ENCODE data around the gene CACNG3.

The CACNG3 gene

DNA sequence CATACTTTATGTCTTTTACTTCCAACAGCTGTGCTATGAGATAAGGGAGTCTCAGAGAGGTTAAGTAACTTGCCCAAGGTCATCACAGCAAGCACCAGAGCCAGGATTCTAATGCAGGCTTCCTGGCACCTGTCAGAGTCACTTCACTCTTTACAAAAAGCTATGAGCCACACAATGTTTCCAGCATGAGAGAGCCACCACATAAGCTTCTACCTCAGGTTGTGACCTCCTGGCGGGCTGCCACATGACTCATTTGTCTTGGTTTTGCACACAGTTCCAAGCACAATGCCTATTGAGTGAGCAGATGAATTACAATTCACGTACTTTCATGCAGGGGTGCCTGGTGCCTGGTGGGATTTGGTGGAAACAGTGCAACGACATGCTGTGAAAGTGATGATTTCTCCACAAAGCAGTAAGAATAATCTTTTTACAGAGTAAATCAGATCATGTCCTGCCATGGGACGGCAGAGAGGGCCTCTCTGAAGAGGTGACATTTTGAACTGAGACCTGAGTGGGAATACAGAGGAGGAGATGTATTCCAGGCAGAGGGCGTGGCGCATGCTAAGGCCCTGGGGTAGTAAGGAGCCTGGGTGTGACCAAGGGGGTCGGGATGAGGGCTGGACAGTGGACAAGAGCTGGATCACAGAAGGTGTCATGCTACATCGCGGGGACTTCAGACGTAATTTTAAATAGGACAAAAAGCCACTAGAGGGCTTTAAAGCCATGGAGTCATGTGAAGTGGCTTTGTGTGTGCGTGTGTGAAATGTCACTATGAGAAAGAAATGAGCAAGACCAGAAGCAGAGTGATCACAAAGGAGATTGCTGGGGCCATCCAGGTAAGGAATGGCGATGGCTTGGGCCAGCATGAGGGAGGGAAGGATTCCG is 53.4 kb downstream of the CACNG3 start:
- Histone ChIP-seq H3K27me3 (ENCODE audit: low read depth, low read length) (no peaks in the 10 kb centered on the region), H3K4me1 (ENCODE audit: control insufficient read depth in 1 of 2, insufficient read depth in 2 of 2, low read length in 2 of 2) (no peaks in the 10 kb centered on the region), H3K9me3 (ENCODE audit: control insufficient read depth in 1 of 2, low read length in 2 of 2) (no peaks in the 10 kb centered on the region)

DNA sequence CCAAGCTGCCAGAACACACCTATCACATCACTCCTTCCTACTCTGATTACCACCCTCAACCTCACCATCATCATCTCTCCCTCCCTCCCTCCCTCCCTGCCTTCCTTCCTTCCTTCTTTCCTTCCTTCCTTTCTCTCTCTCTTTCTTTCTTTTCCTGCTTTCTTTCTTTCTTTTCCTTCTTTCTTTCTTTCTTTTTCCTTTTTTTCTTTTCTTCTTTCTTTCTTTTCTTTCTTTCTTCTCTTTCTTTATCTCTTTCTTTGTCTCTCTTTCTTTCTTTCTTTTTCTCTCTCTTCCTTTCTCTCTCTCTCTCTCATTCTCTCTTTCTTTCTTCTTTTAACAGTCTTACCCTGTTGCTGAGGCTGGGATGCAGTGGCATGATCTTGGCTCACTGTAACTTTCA is 59.2 kb downstream of the CACNG3 start:
- Histone ChIP-seq H3K4me1 (ENCODE audit: control insufficient read depth in 1 of 2, insufficient read depth in 2 of 2, low read length in 2 of 2) (no peaks in the 10 kb centered on the region), H3K27ac (ENCODE audit: low read length) (no peak overlapping the region), H3K36me3 (ENCODE audit: control insufficient read depth in 1 of 2, insufficient read depth in 2 of 2, low read length in 2 of 2) (no peaks in the 10 kb centered on the region), H3K4me3 (ENCODE audit: low read depth in 1 of 2, low read length in 2 of 2) (no peak overlapping the region), H3K9me3 (ENCODE audit: control insufficient read depth in 1 of 2, low read length in 2 of 2) (no peaks in the 10 kb centered on the region), H3K27me3 (ENCODE audit: low read depth, low read length) (no peaks in the 10 kb centered on the region)

More for the DNA sequence above, 53.4 kb downstream of the CACNG3 start:
- no peak overlapping the region for H3K4me3 ChIP-seq (ENCODE audit: low read depth in 1 of 2, low read length in 2 of 2)
- H3K27ac ChIP-seq (ENCODE audit: low read length) = no peak overlapping the region
- no peaks in the 10 kb centered on the region for H3K36me3 ChIP-seq (ENCODE audit: control insufficient read depth in 1 of 2, insufficient read depth in 2 of 2, low read length in 2 of 2)

DNA sequence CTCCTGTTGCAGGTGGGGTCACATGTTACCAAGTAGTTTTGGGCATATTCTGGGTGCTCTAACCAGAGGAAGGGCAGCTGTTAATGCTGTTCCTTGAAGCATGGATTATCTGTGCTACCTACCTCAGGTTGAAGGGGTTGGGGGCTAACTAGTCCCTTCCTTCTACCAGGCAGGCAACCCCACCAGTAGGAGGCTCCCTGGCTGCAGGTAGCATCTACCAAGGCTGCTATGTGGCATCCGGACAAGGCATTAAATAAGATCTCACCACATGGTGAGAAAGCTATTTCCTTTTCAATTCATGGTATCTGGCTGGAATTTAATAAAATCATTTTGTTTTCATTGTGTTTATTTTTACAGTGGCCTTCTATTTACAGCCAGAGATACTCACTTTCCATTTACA is 62.5 kb downstream of the CACNG3 start:
- no peaks in the 10 kb centered on the region for H3K27me3 ChIP-seq (ENCODE audit: low read depth, low read length)
- H3K4me1 ChIP-seq (ENCODE audit: control insufficient read depth in 1 of 2, insufficient read depth in 2 of 2, low read length in 2 of 2) = no peaks in the 10 kb centered on the region
- H3K27ac ChIP-seq (ENCODE audit: low read length) = no peak overlapping the region
- no peaks in the 10 kb centered on the region for H3K9me3 ChIP-seq (ENCODE audit: control insufficient read depth in 1 of 2, low read length in 2 of 2)
- H3K4me3 ChIP-seq (ENCODE audit: low read depth in 1 of 2, low read length in 2 of 2) = no peak overlapping the region
- no peaks in the 10 kb centered on the region for H3K36me3 ChIP-seq (ENCODE audit: control insufficient read depth in 1 of 2, insufficient read depth in 2 of 2, low read length in 2 of 2)

DNA sequence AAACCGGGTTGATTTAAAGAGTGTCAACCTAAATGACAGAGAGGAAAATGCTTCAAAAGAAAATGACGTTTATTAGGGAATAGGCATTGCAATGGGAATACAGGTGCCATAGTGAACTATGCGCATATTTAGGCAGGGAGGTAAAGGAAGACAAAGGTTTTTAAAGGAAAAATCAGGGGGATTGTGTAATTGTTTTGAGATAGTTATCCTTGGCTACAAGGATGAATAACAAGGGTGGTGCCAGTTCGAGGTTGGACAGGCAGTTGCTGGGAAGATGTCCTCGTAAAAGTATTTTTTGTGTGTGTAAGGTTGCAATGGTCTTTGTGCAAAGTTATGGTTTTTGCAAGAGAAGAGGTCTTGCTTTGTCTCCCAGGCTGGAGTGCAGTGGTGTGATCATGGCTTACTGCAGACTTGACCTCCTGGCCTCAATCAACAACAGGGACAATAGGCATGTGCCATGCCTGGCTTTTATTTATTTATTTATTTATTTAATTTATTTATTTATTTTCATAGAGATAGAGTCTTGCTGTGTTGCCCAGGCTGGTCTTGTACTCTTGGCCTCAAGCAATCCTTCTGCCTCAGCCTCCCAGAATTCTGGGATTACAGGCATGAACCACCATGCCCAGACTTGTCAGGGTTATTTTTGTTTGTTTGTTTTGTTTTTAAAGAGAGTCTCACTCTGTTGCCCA is 63.1 kb downstream of the CACNG3 start:
- Histone ChIP-seq H3K27ac (ENCODE audit: low read length) (no peak overlapping the region), H3K4me3 (ENCODE audit: low read depth in 1 of 2, low read length in 2 of 2) (no peak overlapping the region), H3K36me3 (ENCODE audit: control insufficient read depth in 1 of 2, insufficient read depth in 2 of 2, low read length in 2 of 2) (no peaks in the 10 kb centered on the region), H3K9me3 (ENCODE audit: control insufficient read depth in 1 of 2, low read length in 2 of 2) (no peaks in the 10 kb centered on the region), H3K4me1 (ENCODE audit: control insufficient read depth in 1 of 2, insufficient read depth in 2 of 2, low read length in 2 of 2) (no peaks in the 10 kb centered on the region), H3K27me3 (ENCODE audit: low read depth, low read length) (no peaks in the 10 kb centered on the region)

DNA sequence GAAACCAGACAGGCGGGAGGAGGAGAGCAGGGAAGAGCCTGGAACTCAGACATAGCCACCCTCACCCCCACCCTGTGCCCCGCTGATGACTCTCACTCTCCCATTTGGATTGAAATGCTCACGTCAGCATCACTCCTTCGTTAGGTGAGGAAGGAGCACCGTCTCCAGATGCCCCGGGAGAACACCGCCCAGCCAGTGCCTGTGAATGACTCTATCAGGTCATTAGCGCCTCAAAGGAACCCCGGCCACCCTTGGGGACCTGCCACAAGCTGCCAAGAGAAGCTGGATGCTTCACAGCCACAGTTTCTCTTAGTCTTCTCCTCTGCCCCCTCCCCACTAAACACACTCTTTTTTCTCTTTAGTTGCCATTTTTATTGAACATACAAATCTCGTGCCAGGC is 66.0 kb downstream of the CACNG3 start:
- no peak overlapping the region for H3K27ac ChIP-seq (ENCODE audit: low read length)
- no peaks in the 10 kb centered on the region for H3K9me3 ChIP-seq (ENCODE audit: control insufficient read depth in 1 of 2, low read length in 2 of 2)
- no peak overlapping the region for H3K4me3 ChIP-seq (ENCODE audit: low read depth in 1 of 2, low read length in 2 of 2)
- H3K36me3 ChIP-seq (ENCODE audit: control insufficient read depth in 1 of 2, insufficient read depth in 2 of 2, low read length in 2 of 2) = no peaks in the 10 kb centered on the region
- no peaks in the 10 kb centered on the region for H3K4me1 ChIP-seq (ENCODE audit: control insufficient read depth in 1 of 2, insufficient read depth in 2 of 2, low read length in 2 of 2)
- H3K27me3 ChIP-seq (ENCODE audit: low read depth, low read length) = no peaks in the 10 kb centered on the region

DNA sequence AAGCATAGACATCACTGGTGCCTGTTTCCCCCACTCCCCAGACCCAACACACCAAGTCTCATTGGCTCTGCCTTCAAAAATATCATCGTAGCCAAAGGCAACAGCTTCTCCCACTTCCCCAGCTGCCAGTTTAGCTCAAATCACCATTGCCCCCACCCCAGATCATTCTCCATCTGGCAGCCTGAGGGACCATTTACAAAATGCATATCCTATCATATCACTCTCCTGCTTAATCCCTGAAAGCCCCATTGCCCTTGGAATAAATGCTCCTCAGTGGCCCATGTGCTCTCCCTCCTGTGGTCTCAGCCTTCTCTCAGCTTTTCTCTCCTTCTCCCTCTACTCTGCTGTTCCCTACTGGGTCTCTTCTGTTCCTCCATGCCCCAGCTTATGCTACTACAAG is 68.3 kb downstream of the CACNG3 start:
- Histone ChIP-seq H3K9me3 (ENCODE audit: control insufficient read depth in 1 of 2, low read length in 2 of 2) (no peaks in the 10 kb centered on the region), H3K27me3 (ENCODE audit: low read depth, low read length) (no peaks in the 10 kb centered on the region), H3K4me1 (ENCODE audit: control insufficient read depth in 1 of 2, insufficient read depth in 2 of 2, low read length in 2 of 2) (no peaks in the 10 kb centered on the region), H3K36me3 (ENCODE audit: control insufficient read depth in 1 of 2, insufficient read depth in 2 of 2, low read length in 2 of 2) (no peaks in the 10 kb centered on the region), H3K4me3 (ENCODE audit: low read depth in 1 of 2, low read length in 2 of 2) (no peak overlapping the region), H3K27ac (ENCODE audit: low read length) (no peak overlapping the region)

DNA sequence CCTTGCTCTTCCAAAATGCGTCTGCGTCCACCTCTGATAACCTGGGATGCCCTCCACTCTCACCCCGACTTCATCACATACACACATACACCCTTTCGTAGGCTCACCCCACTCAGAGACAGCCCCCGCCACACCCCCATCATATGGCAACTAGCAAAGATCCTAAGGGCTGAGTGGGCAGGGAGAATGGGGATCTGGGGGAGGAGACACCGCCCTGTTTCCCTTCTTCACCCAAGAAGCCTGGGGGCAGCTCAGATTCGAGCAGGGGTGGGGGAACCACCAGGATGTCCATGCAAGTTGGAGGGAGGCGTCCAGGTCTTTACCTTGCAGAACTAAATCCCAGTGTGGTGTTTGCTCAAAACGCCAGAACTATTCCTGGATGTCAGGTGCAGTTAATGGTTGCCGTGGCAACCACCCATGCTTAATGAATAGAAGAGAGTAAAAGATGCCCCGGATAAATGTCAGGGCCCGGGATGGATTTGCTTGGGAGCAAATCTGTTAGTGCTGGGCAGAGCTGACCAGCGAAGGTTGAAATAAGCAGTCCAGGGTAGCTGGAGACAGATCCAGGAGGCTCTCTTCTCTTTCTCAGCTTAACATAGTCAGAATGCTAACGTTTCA is 72.8 kb downstream of the CACNG3 start:
- no peaks in the 10 kb centered on the region for H3K4me1 ChIP-seq (ENCODE audit: control insufficient read depth in 1 of 2, insufficient read depth in 2 of 2, low read length in 2 of 2)
- H3K27me3 ChIP-seq (ENCODE audit: low read depth, low read length) = no peaks in the 10 kb centered on the region
- H3K9me3 ChIP-seq (ENCODE audit: control insufficient read depth in 1 of 2, low read length in 2 of 2) = no peaks in the 10 kb centered on the region
- no peaks in the 10 kb centered on the region for H3K36me3 ChIP-seq (ENCODE audit: control insufficient read depth in 1 of 2, insufficient read depth in 2 of 2, low read length in 2 of 2)
- H3K4me3 ChIP-seq (ENCODE audit: low read depth in 1 of 2, low read length in 2 of 2) = no peak overlapping the region
- no peak overlapping the region for H3K27ac ChIP-seq (ENCODE audit: low read length)

DNA sequence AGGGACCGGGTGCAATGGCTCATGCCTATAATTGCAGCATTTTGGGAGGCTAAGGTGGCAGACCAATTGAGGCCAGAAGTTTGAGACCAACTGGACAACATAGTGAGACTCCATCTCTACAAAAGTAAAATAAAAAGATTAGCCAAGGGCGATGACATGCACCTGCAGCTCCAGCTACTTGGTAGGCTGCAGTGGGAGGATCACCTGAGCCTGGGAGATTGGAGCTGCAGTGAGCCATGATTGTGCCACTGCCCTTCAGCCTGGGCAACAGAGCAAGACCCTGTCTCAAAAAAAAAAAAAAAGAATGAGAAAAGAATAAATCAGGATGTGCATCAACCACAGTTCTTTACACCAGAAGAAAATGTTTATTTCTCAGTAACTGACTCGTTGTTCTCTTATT is 76.0 kb downstream of the CACNG3 start:
- H3K4me3 ChIP-seq (ENCODE audit: low read depth in 1 of 2, low read length in 2 of 2) = no peak overlapping the region
- no peaks in the 10 kb centered on the region for H3K27me3 ChIP-seq (ENCODE audit: low read depth, low read length)
- no peak overlapping the region for H3K27ac ChIP-seq (ENCODE audit: low read length)
- H3K9me3 ChIP-seq (ENCODE audit: control insufficient read depth in 1 of 2, low read length in 2 of 2) = peaks cover 0 to 9% of the 10 kb centered on the region in 2 donors
- no peaks in the 10 kb centered on the region for H3K4me1 ChIP-seq (ENCODE audit: control insufficient read depth in 1 of 2, insufficient read depth in 2 of 2, low read length in 2 of 2)
- no peaks in the 10 kb centered on the region for H3K36me3 ChIP-seq (ENCODE audit: control insufficient read depth in 1 of 2, insufficient read depth in 2 of 2, low read length in 2 of 2)

DNA sequence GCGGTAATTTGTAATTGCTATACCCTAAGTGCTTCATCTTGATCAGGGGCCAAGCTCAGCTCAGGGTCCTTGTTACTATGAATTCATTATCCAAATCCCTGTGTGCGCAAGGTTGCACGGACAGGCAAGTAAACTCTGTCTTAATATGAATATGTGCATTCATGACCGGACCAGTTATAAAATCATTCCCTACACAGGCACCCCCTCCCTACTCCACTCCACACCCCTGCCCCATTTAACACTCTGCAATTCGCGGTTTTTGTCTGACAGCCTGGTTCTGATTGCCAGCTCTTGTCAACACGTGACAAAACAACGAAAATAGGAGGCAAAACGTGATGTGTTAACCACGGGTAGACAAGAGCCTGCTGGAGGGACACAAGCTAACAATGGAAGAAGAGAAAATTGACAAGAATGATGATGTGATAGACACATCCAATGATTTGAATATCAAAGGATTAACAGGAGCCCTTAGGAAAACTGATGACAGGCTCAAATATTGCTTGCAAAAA is 76.5 kb downstream of the CACNG3 start:
- Histone ChIP-seq H3K36me3 (ENCODE audit: control insufficient read depth in 1 of 2, insufficient read depth in 2 of 2, low read length in 2 of 2) (no peaks in the 10 kb centered on the region), H3K4me3 (ENCODE audit: low read depth in 1 of 2, low read length in 2 of 2) (no peak overlapping the region), H3K27ac (ENCODE audit: low read length) (no peak overlapping the region), H3K4me1 (ENCODE audit: control insufficient read depth in 1 of 2, insufficient read depth in 2 of 2, low read length in 2 of 2) (no peaks in the 10 kb centered on the region), H3K27me3 (ENCODE audit: low read depth, low read length) (no peaks in the 10 kb centered on the region), H3K9me3 (ENCODE audit: control insufficient read depth in 1 of 2, low read length in 2 of 2) (peaks cover 0 to 9% of the 10 kb centered on the region in 2 donors)

DNA sequence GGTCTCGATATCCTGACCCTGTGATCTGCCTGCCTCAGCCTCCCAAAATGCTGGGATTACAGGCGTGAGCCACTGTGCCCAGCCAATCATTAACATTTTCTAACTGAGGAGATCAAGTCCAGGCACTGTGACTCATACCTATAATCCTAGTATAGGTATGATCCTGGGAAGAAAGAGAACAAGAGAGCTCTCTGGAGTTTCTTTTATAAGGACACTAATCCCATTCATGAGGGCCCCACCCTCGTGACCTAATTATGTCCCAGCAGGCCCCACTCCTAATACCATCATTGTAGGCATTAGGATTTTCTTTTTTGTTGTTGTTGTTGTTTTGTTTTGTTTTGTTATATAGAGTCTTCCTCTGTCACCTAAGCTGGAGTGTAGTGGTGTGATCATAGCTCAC is 80.4 kb downstream of the CACNG3 start:
- no peaks in the 10 kb centered on the region for H3K27me3 ChIP-seq (ENCODE audit: low read depth, low read length)
- no peak overlapping the region for H3K4me3 ChIP-seq (ENCODE audit: low read depth in 1 of 2, low read length in 2 of 2)
- no peaks in the 10 kb centered on the region for H3K4me1 ChIP-seq (ENCODE audit: control insufficient read depth in 1 of 2, insufficient read depth in 2 of 2, low read length in 2 of 2)
- no peak overlapping the region for H3K27ac ChIP-seq (ENCODE audit: low read length)
- no peaks in the 10 kb centered on the region for H3K36me3 ChIP-seq (ENCODE audit: control insufficient read depth in 1 of 2, insufficient read depth in 2 of 2, low read length in 2 of 2)
- peaks cover 0 to 9% of the 10 kb centered on the region in 2 donors for H3K9me3 ChIP-seq (ENCODE audit: control insufficient read depth in 1 of 2, low read length in 2 of 2)

DNA sequence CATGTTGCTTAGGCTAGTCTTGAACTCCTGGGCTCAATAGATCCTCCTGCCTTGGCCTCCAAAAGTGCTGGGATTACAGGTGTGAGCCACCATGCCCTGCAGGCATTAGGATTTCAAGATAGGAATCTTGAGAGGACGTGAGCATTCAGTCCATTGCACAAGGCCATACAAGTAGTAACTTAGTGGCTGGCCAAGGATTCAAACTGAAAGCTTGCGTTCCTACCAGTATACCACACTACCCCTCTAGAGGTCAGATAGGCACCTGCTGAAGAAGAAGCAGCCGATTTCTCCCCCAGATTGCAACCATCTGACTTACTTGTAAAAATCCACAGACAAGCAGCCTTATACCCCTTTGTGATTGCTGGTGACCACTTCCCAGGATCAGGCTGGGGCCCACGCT is 80.9 kb downstream of the CACNG3 start:
- H3K27me3 ChIP-seq (ENCODE audit: low read depth, low read length) = no peaks in the 10 kb centered on the region
- H3K27ac ChIP-seq (ENCODE audit: low read length) = no peak overlapping the region
- no peaks in the 10 kb centered on the region for H3K36me3 ChIP-seq (ENCODE audit: control insufficient read depth in 1 of 2, insufficient read depth in 2 of 2, low read length in 2 of 2)
- H3K9me3 ChIP-seq (ENCODE audit: control insufficient read depth in 1 of 2, low read length in 2 of 2) = peaks cover 0 to 9% of the 10 kb centered on the region in 2 donors
- no peak overlapping the region for H3K4me3 ChIP-seq (ENCODE audit: low read depth in 1 of 2, low read length in 2 of 2)
- H3K4me1 ChIP-seq (ENCODE audit: control insufficient read depth in 1 of 2, insufficient read depth in 2 of 2, low read length in 2 of 2) = no peaks in the 10 kb centered on the region

All from muscle layer of duodenum (tissue), 2 donors.